GM21367 (cell line): ENCODE results near the gene RNF8.
A peak's percentile ranks its signal among the peaks of the same experiment; 100 is the strongest.
"Not testable (repeated sequence)": the region's sequence is repeated elsewhere in the genome, so short reads cannot be mapped to it uniquely, and the experiment has no call there.

ENCODE experiments used
- ATAC-seq: cut with Tn5 transposase; IDR thresholded peaks from one replicate; pipeline ENCODE4 v1.9.1; 2021; ENCODE audit not compliant: unreplicated experiment

RNF8 gene

GRCh38 chr6:37353761-37354525, at the start of gene RNF8:
TSS of gene RNF8 (plus strand) at chr6:37353983. CDS start at chr6:37354165, 182 bp downstream.
- ATAC-seq: peak; percentile 78

GRCh38 chr6:37304766-37305165, 49.0 kb upstream of the RNF8 start:
- ATAC-seq: no peak

DNA sequence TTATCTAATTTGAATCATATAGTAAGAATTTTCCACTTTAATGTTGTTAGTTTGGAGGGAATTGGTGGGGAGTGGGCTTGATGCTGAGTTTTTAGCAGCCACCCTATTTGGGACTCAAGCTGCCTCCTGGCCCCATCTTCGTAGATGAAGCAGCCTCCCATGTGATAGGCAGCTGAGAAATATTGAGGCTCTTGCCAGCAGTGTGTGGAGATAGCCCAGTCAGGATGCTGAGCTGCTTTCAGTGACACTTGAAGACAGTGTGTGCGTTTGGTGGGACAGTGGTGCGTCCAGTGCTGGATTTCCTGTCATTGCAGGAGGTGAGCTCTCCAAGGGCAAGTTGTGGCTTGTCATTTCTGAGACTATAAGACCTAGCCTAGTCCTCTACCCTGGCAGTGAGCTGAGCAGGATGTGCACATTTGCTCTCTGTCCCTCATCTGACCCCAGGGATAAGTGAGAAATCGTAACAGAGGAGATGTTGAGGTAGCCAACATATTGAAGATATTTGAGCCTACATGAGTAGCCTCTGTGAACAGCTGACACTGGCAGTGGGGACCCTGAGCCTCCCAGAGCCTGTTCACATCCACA, 47.9 kb upstream of the RNF8 start:
- no peak for ATAC-seq

DNA sequence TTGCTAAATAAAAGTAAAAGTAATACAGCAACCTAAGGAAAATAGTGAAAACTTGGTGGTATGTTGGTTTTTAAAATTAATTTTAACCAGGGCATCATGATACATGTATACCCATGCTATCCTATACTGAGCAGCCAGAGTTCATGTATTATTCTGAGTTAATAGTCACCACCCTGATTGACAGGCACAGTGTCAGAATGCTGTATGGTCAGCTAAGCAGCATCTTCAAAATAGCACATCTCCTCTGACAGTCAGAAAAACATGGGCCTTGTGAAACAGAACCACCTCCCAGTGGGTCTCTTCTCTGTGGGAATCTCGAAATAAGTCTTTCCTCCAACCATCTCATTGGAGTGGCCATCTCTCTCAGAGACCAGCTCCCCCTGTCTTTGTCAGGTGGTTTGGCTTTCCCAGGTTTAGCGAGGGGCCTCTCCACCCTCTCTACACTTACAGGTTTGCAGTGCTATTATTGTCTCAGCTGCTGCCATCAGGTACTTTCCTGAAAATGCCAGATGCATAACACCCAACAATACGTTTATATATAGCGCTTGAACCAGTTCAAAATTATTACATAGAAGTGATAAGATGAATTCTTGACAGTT, 47.1 kb upstream of the RNF8 start:
- no peak for ATAC-seq

- not testable (repeated sequence) for ATAC-seq
Measured at GRCh38 chr6:37307484-37307883, 46.3 kb upstream of the RNF8 start.

- ATAC-seq: no peak
Measured at GRCh38 chr6:37308069-37308815, 45.5 kb upstream of the RNF8 start.

DNA sequence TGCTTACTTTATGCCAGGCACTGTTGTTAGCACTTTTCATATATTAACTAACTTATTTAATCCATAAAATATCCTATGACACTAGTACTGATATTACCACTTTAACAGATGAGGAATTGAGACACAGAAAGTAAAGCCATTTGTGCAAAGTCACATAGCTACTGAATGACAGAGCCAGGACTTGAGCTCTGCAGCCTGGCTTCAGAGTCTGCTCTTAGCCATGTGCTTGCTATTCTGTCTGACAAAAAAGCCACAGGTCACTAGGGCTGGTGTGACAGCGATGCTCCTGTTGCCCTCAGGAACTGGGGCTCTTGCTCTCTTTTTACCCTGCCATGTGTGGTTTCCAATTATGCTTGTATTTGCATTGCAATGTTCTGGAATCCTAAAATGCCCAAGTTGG, 44.7 kb upstream of the RNF8 start:
- no peak for ATAC-seq

GRCh38 chr6:37309692-37310091, 44.1 kb upstream of the RNF8 start:
- ATAC-seq: no peak

- no peak for ATAC-seq
Measured at GRCh38 chr6:37310966-37311365, 42.8 kb upstream of the RNF8 start.

DNA sequence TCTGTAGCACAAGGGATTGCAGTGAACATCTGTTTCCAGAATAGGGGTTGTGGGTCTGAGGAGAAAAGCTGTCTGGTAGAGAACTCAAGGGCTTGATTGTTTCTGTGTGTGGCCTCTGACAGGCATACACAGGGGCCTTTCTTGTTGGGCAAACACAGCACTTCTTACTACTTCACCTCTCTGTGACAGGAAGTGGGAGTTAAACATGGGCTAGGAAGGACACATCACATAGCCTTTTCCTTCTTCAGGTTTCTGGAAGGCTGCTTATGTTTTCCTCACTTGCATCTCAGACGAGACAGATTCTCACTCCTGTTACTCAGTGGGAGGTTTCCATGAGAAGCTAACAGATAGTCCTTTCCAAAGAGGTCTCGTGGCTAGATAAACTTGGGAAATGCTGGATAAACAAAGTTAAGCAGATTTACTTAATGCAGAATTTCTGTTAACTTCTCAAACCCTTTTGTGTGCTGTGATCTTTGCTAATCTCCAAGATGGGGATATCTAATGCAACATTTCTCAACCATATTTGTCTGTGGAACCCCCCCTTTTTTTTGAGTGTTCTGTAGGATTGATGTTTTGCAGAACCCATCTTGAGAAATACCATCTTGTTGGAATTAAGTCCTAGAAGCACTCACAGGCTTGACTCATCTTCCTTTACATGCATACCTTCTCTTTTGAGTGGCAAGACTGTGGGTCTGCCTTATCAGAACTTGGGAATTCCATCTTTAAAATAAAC, 41.9 kb upstream of the RNF8 start:
- no peak for ATAC-seq

GRCh38 chr6:37313723-37314486, 39.9 kb upstream of the RNF8 start:
- ATAC-seq: no peak

DNA sequence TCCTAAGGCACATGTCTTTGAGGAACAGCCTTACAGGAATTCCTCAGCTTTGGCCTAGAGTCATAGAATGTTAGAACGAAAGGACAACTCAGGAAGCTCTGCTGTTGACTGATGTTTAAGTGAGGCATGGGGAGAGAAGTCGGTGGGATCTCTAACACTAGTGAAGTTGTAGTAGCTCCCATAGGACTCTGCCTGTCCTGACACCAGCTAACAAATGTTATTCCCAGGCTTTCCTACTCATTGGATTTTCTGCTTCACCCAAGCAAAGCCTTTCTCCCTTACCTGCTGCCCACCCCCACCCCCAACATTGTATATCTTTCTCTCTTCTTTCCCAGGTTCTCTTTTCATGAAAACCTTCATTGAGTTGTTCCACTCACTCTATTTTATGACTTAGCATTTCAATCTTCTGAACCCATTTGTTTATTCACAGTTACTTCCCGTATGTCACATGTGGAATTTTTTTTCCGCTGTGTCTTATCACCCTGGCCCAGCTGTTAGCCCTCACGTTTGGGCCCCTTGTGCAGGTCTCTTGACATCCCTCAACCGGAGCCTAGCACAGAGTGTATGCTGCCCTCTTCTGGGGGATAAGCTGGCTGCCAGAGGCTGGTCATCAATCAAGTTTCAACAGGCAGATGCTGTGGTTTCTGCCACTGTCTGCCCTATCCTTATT, 39.2 kb upstream of the RNF8 start:
- ATAC-seq: no peak

- ATAC-seq: no peak
Measured at GRCh38 chr6:37315157-37315515, 38.6 kb upstream of the RNF8 start.

- ATAC-seq: no peak
Measured at GRCh38 chr6:37316071-37316470, 37.7 kb upstream of the RNF8 start.

DNA sequence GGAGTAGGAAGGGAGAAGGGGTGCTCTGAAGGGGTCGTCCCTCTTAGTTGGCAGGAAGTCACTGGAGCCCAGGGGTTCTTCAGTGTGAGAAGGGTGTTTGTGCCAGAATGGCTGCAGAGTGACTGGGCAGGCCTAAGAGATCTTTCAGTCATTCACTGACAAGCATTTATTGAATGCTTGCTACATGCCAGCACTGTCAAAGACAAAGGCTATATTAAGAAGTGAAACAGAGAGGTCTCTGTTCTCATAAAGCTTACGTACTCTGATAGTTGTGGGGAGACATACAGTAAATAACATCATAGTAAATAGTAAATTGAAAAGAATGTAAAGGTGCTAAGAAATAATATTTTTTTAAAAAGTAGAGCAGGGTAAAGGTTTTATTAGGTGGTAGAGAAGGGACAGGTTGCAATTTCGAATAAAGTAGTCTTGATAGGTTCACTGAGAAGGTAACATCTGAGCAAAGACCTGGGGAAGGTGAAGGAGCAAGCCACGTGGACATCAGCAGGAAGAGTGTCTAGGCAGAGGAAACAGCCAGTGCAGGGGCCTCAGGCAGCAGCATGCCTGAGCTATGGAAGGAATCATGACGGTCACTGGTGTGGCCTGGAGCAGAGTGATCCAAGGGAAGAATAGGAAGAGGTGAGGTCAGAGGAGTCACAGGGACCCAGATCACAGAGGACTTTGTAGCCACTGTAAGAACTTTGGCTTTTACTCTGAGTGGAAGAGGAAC, 36.3 kb upstream of the RNF8 start:
- no peak for ATAC-seq

- no peak for ATAC-seq
Measured at GRCh38 chr6:37319156-37319555, 34.6 kb upstream of the RNF8 start.

- no peak for ATAC-seq
Measured at GRCh38 chr6:37319856-37320480, 33.8 kb upstream of the RNF8 start.

- ATAC-seq: no peak
Measured at GRCh38 chr6:37320646-37321045, 33.1 kb upstream of the RNF8 start.

- no peak for ATAC-seq
Measured at GRCh38 chr6:37321101-37321500, 32.7 kb upstream of the RNF8 start.
